DOHH2 (cell line): ENCODE results near the gene THOC1.
"Not testable (repeated sequence)": the region's sequence is repeated elsewhere in the genome, so short reads cannot be mapped to it uniquely, and the experiment has no call there.

ENCODE experiments used
- H3F3A ChIP-seq: fragments of 200-600 bp; sonication (generic), shearing (Covaris generic); 2 replicates; pipeline ENCODE4 v1.6.0; 2016; ENCODE audit warnings: antibody characterized with exemption, mild to moderate bottlenecking; ENCODE audit not compliant: control insufficient read depth, insufficient read depth
- H3K27ac ChIP-seq: fragments of 200-600 bp; sonication (generic); 2 replicates; pipeline ENCODE4 v1.5.1; 2014; ENCODE audit warnings: low read depth, mild to moderate bottlenecking, low read length, moderate library complexity
- H3K27me3 ChIP-seq: fragments of 200-600 bp; sonication (generic); 2 replicates; pipeline ENCODE4 v1.6.1; 2014; ENCODE audit warnings: mild to moderate bottlenecking, low read length, mixed read lengths; ENCODE audit not compliant: control insufficient read depth
- H3K36me3 ChIP-seq: fragments of 200-600 bp; sonication (generic); 2 replicates; pipeline ENCODE4 v1.6.1; 2014; ENCODE audit warnings: mild to moderate bottlenecking, low read length, moderate library complexity, mixed read lengths; ENCODE audit not compliant: control insufficient read depth
- H3K4me1 ChIP-seq: fragments of 200-600 bp; sonication (generic); 2 replicates; pipeline ENCODE4 v1.6.1; 2014; ENCODE audit warnings: mild to moderate bottlenecking, low read length, mixed read lengths; ENCODE audit not compliant: control insufficient read depth
- H3K4me2 ChIP-seq: fragments of 200-600 bp; sonication (generic); 2 replicates; pipeline ENCODE4 v1.6.0; 2014; ENCODE audit warnings: mild to moderate bottlenecking, low read length, moderate library complexity
- H3K4me3 ChIP-seq: fragments of 200-600 bp; sonication (generic); 2 replicates; pipeline ENCODE4 v1.5.1; 2014; ENCODE audit warnings: mild to moderate bottlenecking, low read length, mixed read lengths
- H3K79me2 ChIP-seq: fragments of 200-600 bp; sonication (generic); 2 replicates; pipeline ENCODE4 v1.6.1; 2014; ENCODE audit warnings: mild to moderate bottlenecking, low read length, mixed read lengths; ENCODE audit not compliant: control insufficient read depth
- H3K9me2 ChIP-seq: fragments of 200-600 bp; sonication (generic); replicated peaks from 2 replicates; pipeline ENCODE4 v1.6.1; 2014; ENCODE audit warnings: mild to moderate bottlenecking, low read length, mixed read lengths; ENCODE audit not compliant: control insufficient read depth
- H3K9me3 ChIP-seq: fragments of 200-600 bp; sonication (generic); 2 replicates; pipeline ENCODE4 v1.6.1; 2014; ENCODE audit warnings: antibody characterized with exemption, low read length, mixed read lengths; ENCODE audit not compliant: control insufficient read depth, insufficient read depth
- H4K20me1 ChIP-seq: fragments of 200-600 bp; sonication (generic); 2 replicates; pipeline ENCODE4 v1.6.0; 2014; ENCODE audit warnings: low read depth, mild to moderate bottlenecking, antibody characterized with exemption, low read length, moderate library complexity; ENCODE audit not compliant: control insufficient read depth, insufficient read depth
- EZH2phosphoT487 ChIP-seq: fragments of 200-600 bp; sonication (generic); IDR thresholded peaks from 2 replicates; pipeline ENCODE4 v1.6.1; 2017; ENCODE audit warnings: borderline replicate concordance, mild to moderate bottlenecking, antibody characterized with exemption, low read length, moderate library complexity, mixed read lengths
- TF ChIP-seq, protein P1 (sequence below): fragments of 200-600 bp; sonication (generic); IDR thresholded peaks from one replicate; pipeline ENCODE4 v1.5.1; 2014; ENCODE audit warnings: antibody characterized with exemption, mild to moderate bottlenecking, low read depth, low read length; ENCODE audit not compliant: poor library complexity, severe bottlenecking

Gene THOC1

DNA sequence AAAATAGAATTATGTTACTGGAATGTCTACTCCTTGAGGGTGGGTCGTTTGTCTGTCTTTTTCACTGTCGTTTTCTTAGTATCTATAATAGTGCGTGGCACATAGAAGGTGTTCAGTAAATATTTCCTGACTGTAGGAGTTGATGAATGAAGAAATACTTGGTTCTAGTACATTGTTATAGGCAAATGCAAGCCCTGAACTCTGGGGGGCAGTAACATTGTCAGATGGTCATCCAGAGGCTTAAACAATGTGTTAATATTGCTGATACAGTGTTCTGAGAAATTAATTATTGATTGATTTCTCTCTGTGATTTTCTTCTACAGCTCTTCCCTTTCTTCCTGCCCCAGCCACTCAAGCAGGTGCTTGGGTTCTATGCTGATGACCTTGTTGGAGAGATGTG, 24.4 kb upstream of the THOC1 start:
- Histone ChIP-seq H3K4me1 (no peaks in the 10 kb centered on the region), H3K9me2 (no peaks in the 10 kb centered on the region), H4K20me1 (no peaks in the 10 kb centered on the region), H3F3A (no peaks in the 10 kb centered on the region), H3K9me3 (no peaks in the 10 kb centered on the region), H3K36me3 (no peaks in the 10 kb centered on the region), H3K27ac (no peak overlapping the region), H3K27me3 (no peaks in the 10 kb centered on the region), H3K79me2 (no peaks in the 10 kb centered on the region), H3K4me2 (no peak overlapping the region), H3K4me3 (no peak overlapping the region)
- TF ChIP-seq EZH2phosphoT487 = no peak
- TF ChIP-seq, protein P1, sequence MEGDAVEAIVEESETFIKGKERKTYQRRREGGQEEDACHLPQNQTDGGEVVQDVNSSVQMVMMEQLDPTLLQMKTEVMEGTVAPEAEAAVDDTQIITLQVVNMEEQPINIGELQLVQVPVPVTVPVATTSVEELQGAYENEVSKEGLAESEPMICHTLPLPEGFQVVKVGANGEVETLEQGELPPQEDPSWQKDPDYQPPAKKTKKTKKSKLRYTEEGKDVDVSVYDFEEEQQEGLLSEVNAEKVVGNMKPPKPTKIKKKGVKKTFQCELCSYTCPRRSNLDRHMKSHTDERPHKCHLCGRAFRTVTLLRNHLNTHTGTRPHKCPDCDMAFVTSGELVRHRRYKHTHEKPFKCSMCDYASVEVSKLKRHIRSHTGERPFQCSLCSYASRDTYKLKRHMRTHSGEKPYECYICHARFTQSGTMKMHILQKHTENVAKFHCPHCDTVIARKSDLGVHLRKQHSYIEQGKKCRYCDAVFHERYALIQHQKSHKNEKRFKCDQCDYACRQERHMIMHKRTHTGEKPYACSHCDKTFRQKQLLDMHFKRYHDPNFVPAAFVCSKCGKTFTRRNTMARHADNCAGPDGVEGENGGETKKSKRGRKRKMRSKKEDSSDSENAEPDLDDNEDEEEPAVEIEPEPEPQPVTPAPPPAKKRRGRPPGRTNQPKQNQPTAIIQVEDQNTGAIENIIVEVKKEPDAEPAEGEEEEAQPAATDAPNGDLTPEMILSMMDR = no peak

- H3K27me3 ChIP-seq, H3K79me2 ChIP-seq, H3K27ac ChIP-seq, H3K4me3 ChIP-seq, H3K36me3 ChIP-seq, H3K9me2 ChIP-seq, H3F3A ChIP-seq, H4K20me1 ChIP-seq, H3K9me3 ChIP-seq, H3K4me1 ChIP-seq, H3K4me2 ChIP-seq: not testable (repeated sequence)
Observed at GRCh38 chr18:289970-290369, 22.1 kb upstream of the THOC1 start.

DNA sequence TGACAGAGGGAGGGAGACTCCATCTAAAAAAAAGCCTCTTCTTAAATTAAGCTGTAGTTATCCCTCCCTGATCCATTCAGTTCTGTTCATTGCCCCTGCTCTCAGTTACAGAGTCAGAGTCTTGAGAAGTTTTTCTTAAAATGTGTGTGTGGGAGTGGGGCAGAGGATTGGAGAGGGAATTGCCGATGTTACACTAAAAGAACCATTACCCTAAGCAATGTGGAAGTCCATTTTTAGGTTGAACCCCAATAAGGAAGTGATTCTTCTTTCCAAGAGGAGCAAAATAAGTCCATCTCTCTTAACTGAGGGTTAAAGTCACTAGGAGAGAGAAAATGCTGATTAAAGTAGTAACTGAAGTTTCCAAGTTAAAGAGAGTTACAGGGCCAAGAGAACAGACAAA, 21.2 kb upstream of the THOC1 start:
- H3K27me3 ChIP-seq = no peaks in the 10 kb centered on the region

GRCh38 chr18:286515-287310, 18.9 kb upstream of the THOC1 start:
- no peaks in the 10 kb centered on the region for H3K79me2 ChIP-seq
- no peak overlapping the region for H3K27ac ChIP-seq
- TF ChIP-seq, protein P1 = peak; percentile 35
- no peak for TF ChIP-seq EZH2phosphoT487
- no peaks in the 10 kb centered on the region for H4K20me1 ChIP-seq
- H3F3A ChIP-seq = no peaks in the 10 kb centered on the region
- no peak overlapping the region for H3K4me3 ChIP-seq
- H3K36me3 ChIP-seq = no peaks in the 10 kb centered on the region
- H3K4me2 ChIP-seq = no peak overlapping the region
- H3K27me3 ChIP-seq = no peaks in the 10 kb centered on the region
- no peaks in the 10 kb centered on the region for H3K9me2 ChIP-seq
- H3K4me1 ChIP-seq = no peaks in the 10 kb centered on the region
- no peaks in the 10 kb centered on the region for H3K9me3 ChIP-seq

More for the DNA sequence above, 21.2 kb upstream of the THOC1 start:
- TF ChIP-seq, protein P1 = no peak
- no peak for TF ChIP-seq EZH2phosphoT487
- Histone ChIP-seq H3K9me3 (no peaks in the 10 kb centered on the region), H4K20me1 (no peaks in the 10 kb centered on the region), H3K4me1 (no peaks in the 10 kb centered on the region), H3K79me2 (no peaks in the 10 kb centered on the region), H3F3A (no peaks in the 10 kb centered on the region), H3K36me3 (no peaks in the 10 kb centered on the region), H3K9me2 (no peaks in the 10 kb centered on the region), H3K27ac (no peak overlapping the region), H3K4me2 (no peak overlapping the region), H3K4me3 (no peak overlapping the region)
